Immature natural killer cell (primary cell): Measurements from ENCODE around the gene TESK1. TPM values are rescaled to one million over a fixed set of nuclear protein-coding genes. Genes with fewer than 3 reads are reported as not detected.
"Not testable (repeated sequence)": the region's sequence is repeated elsewhere in the genome, so short reads cannot be mapped to it uniquely, and the experiment has no call there.

ENCODE experiments used
- DNase-seq, 3 donors: peaks; one replicate each; pipeline ENCODE4 v3.0.0; 2022; ENCODE audit warnings: mixed read lengths in 1 of 3
- H3K27ac Mint-ChIP-seq, 6 donors: one replicate each; pipeline ENCODE4 v1.8.0; 2020; ENCODE audit warnings: mixed read lengths in 6 of 6, mild to moderate bottlenecking in 5 of 6, inconsistent platforms in 4 of 6, moderate library complexity in 3 of 6
- H3K27me3 Mint-ChIP-seq, 3 donors: one replicate each; pipeline ENCODE4 v1.8.0; 2020 to 2021; ENCODE audit warnings: low read depth in 3 of 3, mild to moderate bottlenecking in 3 of 3, mixed read lengths in 3 of 3, moderate library complexity in 3 of 3, inconsistent platforms in 1 of 3
- H3K36me3 Mint-ChIP-seq, 3 donors: one replicate each; pipeline ENCODE4 v1.8.0; 2020; ENCODE audit warnings: mixed read lengths in 3 of 3, inconsistent platforms in 2 of 3, mild to moderate bottlenecking in 2 of 3
- H3K4me1 Mint-ChIP-seq, 2 donors: one replicate each; pipeline ENCODE4 v1.8.0; 2020; ENCODE audit warnings: inconsistent platforms in 2 of 2, mild to moderate bottlenecking in 2 of 2, mixed read lengths in 2 of 2, moderate library complexity in 1 of 2
- H3K4me3 Mint-ChIP-seq, 5 donors: one replicate each; pipeline ENCODE4 v1.8.0; 2020; ENCODE audit warnings: mild to moderate bottlenecking in 5 of 5, mixed read lengths in 5 of 5, inconsistent platforms in 3 of 5, moderate library complexity in 3 of 5
- H3K9me3 Mint-ChIP-seq, 6 donors: one replicate each; pipeline ENCODE4 v1.8.0; 2020; ENCODE audit warnings: mild to moderate bottlenecking in 6 of 6, mixed read lengths in 6 of 6, inconsistent platforms in 4 of 6, moderate library complexity in 3 of 6
- polyA plus RNA-seq, 3 donors: library from polyadenylated mRNA; unstranded; fragments of 300-500 nt; fragmentation: Illumina TruSeq; gene quantifications; one replicate each; pipeline ENCODE4 v1.2.3, GENCODE V29; 2021

TESK1 gene
- polyA plus RNA-seq, 3 donors from 2014 or later = 6.5 to 23.7 (median 8.1) TPM

GRCh38 chr9:35612066-35612465 lies 7.0 kb downstream of the TESK1 start:
- Mint-ChIP-seq H3K27ac (peak overlapping the region in 1 of 6 donors; percentile 36), H3K36me3 (peaks cover 6 to 17% (median 17%) of the 10 kb centered on the region in 3 donors), H3K4me1 (peaks cover 43 to 49% of the 10 kb centered on the region in 2 donors)
- DNase-seq, H3K4me3 Mint-ChIP-seq, H3K9me3 Mint-ChIP-seq, H3K27me3 Mint-ChIP-seq: not testable (repeated sequence)

GRCh38 chr9:35612843-35613242 lies 7.8 kb downstream of the TESK1 start:
- Mint-ChIP-seq H3K27me3 (peaks cover 6 to 17% (median 14%) of the 10 kb centered on the region in 3 donors), H3K36me3 (peaks cover under 1 to 17% (median 10%) of the 10 kb centered on the region in 3 donors), H3K9me3 (peaks cover 0 to 3% (median 0%) of the 10 kb centered on the region in 6 donors), H3K4me1 (peaks cover 43 to 49% of the 10 kb centered on the region in 2 donors), H3K4me3 (no peak overlapping the region), H3K27ac (peak overlapping the region in 4 of 6 donors; percentile 3 to 9 (median 8))
- no peak for DNase-seq

- peaks cover 0 to 17% (median 9%) of the 10 kb centered on the region in 3 donors for H3K36me3 Mint-ChIP-seq
- H3K27me3 Mint-ChIP-seq = peaks cover 8 to 26% (median 24%) of the 10 kb centered on the region in 3 donors
- peaks cover 0 to 2% (median 0%) of the 10 kb centered on the region in 6 donors for H3K9me3 Mint-ChIP-seq
- H3K27ac Mint-ChIP-seq = peak overlapping the region; percentile 92 to 100 (median 99)
- H3K4me1 Mint-ChIP-seq = peaks cover 67 to 68% of the 10 kb centered on the region in 2 donors
- peak overlapping the region; percentile 89 to 93 (median 90) for H3K4me3 Mint-ChIP-seq
- DNase-seq = no peak
Measured at GRCh38 chr9:35615981-35616680, 11.1 kb downstream of the TESK1 start.

GRCh38 chr9:35616681-35617459 lies 11.8 kb downstream of the TESK1 start:
- Mint-ChIP-seq H3K9me3 (peaks cover 0 to 2% (median 0%) of the 10 kb centered on the region in 6 donors), H3K36me3 (peaks cover 0 to 9% (median 3%) of the 10 kb centered on the region in 3 donors), H3K27me3 (peaks cover 8 to 26% (median 24%) of the 10 kb centered on the region in 3 donors), H3K4me3 (peak overlapping the region; percentile 89 to 93 (median 90)), H3K4me1 (peaks cover 68% of the 10 kb centered on the region in 2 donors), H3K27ac (peak overlapping the region; percentile 92 to 100 (median 99))
- peak; percentile 86 to 90 (median 88) for DNase-seq

- Mint-ChIP-seq H3K4me1 (peaks cover 68 to 71% of the 10 kb centered on the region in 2 donors), H3K9me3 (peaks cover 0 to 2% (median 0%) of the 10 kb centered on the region in 6 donors), H3K27me3 (peaks cover 8 to 26% (median 24%) of the 10 kb centered on the region in 3 donors), H3K27ac (peak overlapping the region; percentile 92 to 100 (median 99)), H3K4me3 (peak overlapping the region; percentile 89 to 93 (median 90)), H3K36me3 (peaks cover 0 to 9% (median 1%) of the 10 kb centered on the region in 3 donors)
- DNase-seq = no peak
Measured at GRCh38 chr9:35617548-35617947, 12.5 kb downstream of the TESK1 start.

- H3K27ac Mint-ChIP-seq = peak within 1 kb of the TSS; percentile 92 to 100 (median 99)
- H3K9me3 Mint-ChIP-seq = peaks cover 0 to 2% (median 0%) of the 10 kb centered on the region in 6 donors
- H3K4me1 Mint-ChIP-seq = peaks cover 68 to 71% of the 10 kb centered on the region in 2 donors
- H3K27me3 Mint-ChIP-seq = peaks cover 8 to 26% (median 24%) of the 10 kb centered on the region in 3 donors
- H3K36me3 Mint-ChIP-seq = peaks cover 0 to 9% (median 0%) of the 10 kb centered on the region in 3 donors
- DNase-seq = no peak
- peak within 1 kb of the TSS; percentile 89 to 93 (median 90) for H3K4me3 Mint-ChIP-seq
Measured at GRCh38 chr9:35618325-35618727, 13.3 kb downstream of the TESK1 start, which contains the start of gene CD72. CD72 (minus strand) TSS chr9:35618413; CDS start chr9:35618303, 110 bp downstream.

- peaks cover 0 to 8% (median 0%) of the 10 kb centered on the region in 3 donors for H3K36me3 Mint-ChIP-seq
- peaks cover 8 to 26% (median 25%) of the 10 kb centered on the region in 3 donors for H3K27me3 Mint-ChIP-seq
- peak; percentile 86 to 89 (median 87) for DNase-seq
- peak overlapping the region; percentile 89 to 93 (median 90) for H3K4me3 Mint-ChIP-seq
- H3K27ac Mint-ChIP-seq = peak overlapping the region; percentile 92 to 100 (median 99)
- no peaks in the 10 kb centered on the region for H3K9me3 Mint-ChIP-seq
- H3K4me1 Mint-ChIP-seq = peaks cover 68 to 71% of the 10 kb centered on the region in 2 donors
Measured at GRCh38 chr9:35618854-35619799, 14.1 kb downstream of the TESK1 start.

- Mint-ChIP-seq H3K9me3 (no peaks in the 10 kb centered on the region), H3K27me3 (peaks cover 8 to 26% (median 25%) of the 10 kb centered on the region in 3 donors), H3K36me3 (peaks cover 0 to 2% (median 0%) of the 10 kb centered on the region in 3 donors), H3K27ac (peak overlapping the region; percentile 92 to 100 (median 99)), H3K4me3 (peak overlapping the region; percentile 89 to 93 (median 90)), H3K4me1 (peaks cover 66 to 73% of the 10 kb centered on the region in 2 donors)
- no peak for DNase-seq
Measured at GRCh38 chr9:35619800-35620158, 14.7 kb downstream of the TESK1 start.

GRCh38 chr9:35627575-35627974 lies 22.5 kb downstream of the TESK1 start:
- Mint-ChIP-seq H3K36me3 (peaks cover 0 to 6% (median 0%) of the 10 kb centered on the region in 3 donors), H3K9me3 (no peaks in the 10 kb centered on the region), H3K27ac (peak overlapping the region in 2 of 6 donors; percentile 30 to 50), H3K4me1 (peaks cover 3 to 13% of the 10 kb centered on the region in 2 donors), H3K4me3 (no peak overlapping the region), H3K27me3 (peaks cover 0 to 1% (median 0%) of the 10 kb centered on the region in 3 donors)
- no peak for DNase-seq

GRCh38 chr9:35628389-35628991 lies 23.4 kb downstream of the TESK1 start:
- Mint-ChIP-seq H3K4me1 (peaks cover 3 to 13% of the 10 kb centered on the region in 2 donors), H3K27ac (no peak overlapping the region), H3K36me3 (peaks cover 0 to 10% (median 0%) of the 10 kb centered on the region in 3 donors), H3K9me3 (no peaks in the 10 kb centered on the region), H3K4me3 (no peak overlapping the region), H3K27me3 (peaks cover 0 to 1% (median 0%) of the 10 kb centered on the region in 3 donors)
- DNase-seq = no peak

- peaks cover 4 to 15% of the 10 kb centered on the region in 2 donors for H3K4me1 Mint-ChIP-seq
- H3K27ac Mint-ChIP-seq = peak overlapping the region in 1 of 6 donors; percentile 16
- no peaks in the 10 kb centered on the region for H3K9me3 Mint-ChIP-seq
- no peak for DNase-seq
- H3K36me3 Mint-ChIP-seq = peaks cover 0 to 16% (median 0%) of the 10 kb centered on the region in 3 donors
- H3K4me3 Mint-ChIP-seq = no peak overlapping the region
- H3K27me3 Mint-ChIP-seq = peaks cover 0 to 1% (median 0%) of the 10 kb centered on the region in 3 donors
Measured at GRCh38 chr9:35629597-35629996, 24.5 kb downstream of the TESK1 start.

- DNase-seq = no peak
- Mint-ChIP-seq H3K27ac (peak overlapping the region; percentile 95 to 98 (median 97)), H3K4me1 (peaks cover 60 to 63% of the 10 kb centered on the region in 2 donors), H3K27me3 (peaks cover 0 to 3% (median 0%) of the 10 kb centered on the region in 3 donors), H3K4me3 (peak overlapping the region; percentile 71 to 91 (median 76)), H3K36me3 (peaks cover 4 to 22% (median 7%) of the 10 kb centered on the region in 3 donors), H3K9me3 (no peaks in the 10 kb centered on the region)
Measured at GRCh38 chr9:35635730-35636129, 30.7 kb downstream of the TESK1 start.
